K562 (cell line): ENCODE results near the gene GOLGB1. TPM values are rescaled to one million over a fixed set of nuclear protein-coding genes. Genes with fewer than 3 reads are reported as not detected.

Source experiments
- ATAC-seq: fragments of 200-7000 bp; cut with Tn5 transposase; 3 replicates; pipeline ENCODE4 v1.9.1; 2020; ENCODE audit warnings: moderate library complexity
- BruUV-seq: library from RNA; stranded (reverse); fragments of 400-500 nt; replicated peaks from 2 replicates; lab custom pipeline; 2021; lab: Mats Ljungman, UMichigan
- CTCF ChIA-PET: fragments of 300-600 bp; formaldehyde crosslinking; extraction: SDS; loops from one replicate; lab custom pipeline; 2021; ENCODE audit warnings: low intra/inter-chr PET ratio; lab: Yijun Ruan, JAX
- POLR2A ChIA-PET: fragments of 300-600, 350-650 bp; sonication (Branson Sonifier 250); formaldehyde crosslinking; extraction: SDS; loops from one replicate; lab custom pipeline; 2021; ENCODE audit warnings: antibody characterized with exemption, inconsistent platforms; lab: Yijun Ruan, JAX
- DNase-seq, 4 experiments: peaks; one replicate each; pipeline versions ENCODE4 v3.0.0 to v3.0.0-alpha.2; 2011 to 2018; ENCODE audit warnings: low spot score in 3 of 4, mixed read lengths in 3 of 4; ENCODE audit errors: extremely low read depth in 1 of 4
- FAIRE-seq: peaks from 2 replicates; lab custom pipeline; 2011; peaks lifted over from hg19 to GRCh38; lab: Jason Lieb, UNC
- H2AFZ ChIP-seq: 2 replicates; pipeline ENCODE4 v1.6.0; 2011; ENCODE audit warnings: low read depth, low read length, control low read depth, inconsistent platforms
- H3K27ac ChIP-seq: fragments of 200-600 bp; 3 replicates; pipeline ENCODE4 v1.8.0; 2011; ENCODE audit warnings: low read depth, mild to moderate bottlenecking, control low read depth, inconsistent platforms, low read length, moderate library complexity, mixed read lengths; ENCODE audit errors: extremely low read depth
- H3K27me3 ChIP-seq, 2 experiments: fragments of 300-600 bp in 1 of 2; 2 replicates in 1 of 2; 3 replicates in 1 of 2; pipeline versions ENCODE4 v1.6.0 to v1.8.0; 2011; ENCODE audit warnings: inconsistent platforms in 2 of 2, low read length in 2 of 2, mild to moderate bottlenecking in 1 of 2, mixed read lengths in 1 of 2, moderate library complexity in 1 of 2; ENCODE audit not compliant: control insufficient read depth in 2 of 2, insufficient read depth in 2 of 2
- H3K36me3 ChIP-seq: fragments of 300-600 bp; 3 replicates; pipeline ENCODE4 v1.8.0; 2011; ENCODE audit warnings: mild to moderate bottlenecking, low read length, inconsistent platforms; ENCODE audit not compliant: control insufficient read depth, insufficient read depth
- H3K4me1 ChIP-seq, 2 experiments: fragments of 200-600 bp in 1 of 2; replicated peaks in 1 of 2; 2 replicates in 1 of 2; 3 replicates in 1 of 2; pipeline versions ENCODE4 v1.5.1 to v1.8.0; 2011; ENCODE audit warnings: inconsistent platforms in 2 of 2, low read length in 2 of 2, mild to moderate bottlenecking in 1 of 2, mixed read lengths in 1 of 2, moderate library complexity in 1 of 2; ENCODE audit not compliant: control insufficient read depth in 2 of 2, insufficient read depth in 2 of 2
- H3K4me2 ChIP-seq: 2 replicates; pipeline ENCODE4 v1.6.1; 2011; ENCODE audit warnings: low read length, control low read depth, inconsistent platforms, mixed read lengths; ENCODE audit not compliant: insufficient read depth
- H3K4me3 ChIP-seq: fragments of 200-600 bp; sonication (generic), shearing (Covaris generic); 2 replicates; pipeline ENCODE4 v1.5.1; 2016; ENCODE audit warnings: control low read depth, inconsistent platforms
- H3K79me2 ChIP-seq: fragments of 200-600 bp; 3 replicates; pipeline ENCODE4 v1.8.0; 2011; ENCODE audit warnings: low read length, inconsistent platforms; ENCODE audit not compliant: control insufficient read depth, insufficient read depth
- H3K9ac ChIP-seq, 2 experiments: 2 replicates each; pipeline versions ENCODE4 v1.6.0 to v1.6.1; 2011; ENCODE audit warnings: low read depth in 2 of 2, low read length in 2 of 2, control low read depth in 1 of 2, inconsistent platforms in 1 of 2, mild to moderate bottlenecking in 1 of 2, mixed read lengths in 1 of 2; ENCODE audit not compliant: insufficient read depth in 1 of 2
- H3K9me1 ChIP-seq: one replicate; pipeline ENCODE4 v1.6.0; 2011; ENCODE audit warnings: inconsistent platforms, mild to moderate bottlenecking, low read length, moderate library complexity; ENCODE audit not compliant: control insufficient read depth, insufficient read depth
- H3K9me3 ChIP-seq: replicated peaks from 2 replicates; pipeline ENCODE4 v1.5.1; 2011; ENCODE audit warnings: low read depth, low read length, inconsistent platforms; ENCODE audit not compliant: control insufficient read depth, insufficient read depth
- H4K20me1 ChIP-seq: replicated peaks from 2 replicates; pipeline ENCODE4 v1.6.1; 2011; ENCODE audit warnings: low read length, inconsistent platforms, mixed read lengths; ENCODE audit not compliant: control insufficient read depth, insufficient read depth
- CBFB ChIP-seq: sonication (generic); formaldehyde crosslinking; IDR thresholded peaks from 2 replicates; pipeline ENCODE4 v1.4.0; 2020; ENCODE audit warnings: mild to moderate bottlenecking, missing genetic modification reagents
- CEBPB ChIP-seq: fragments of 450-650 bp; IDR thresholded peaks from 2 replicates; pipeline ENCODE4 v1.6.1; 2016; ENCODE audit warnings: missing genetic modification characterization, missing compliant biosample characterization
- ESRRB ChIP-seq: fragments of 250-450 bp; sonication (Bioruptor Pico); IDR thresholded peaks from 2 replicates; pipeline ENCODE4 v1.5.0; 2020; ENCODE audit warnings: mild to moderate bottlenecking, moderate library complexity, borderline replicate concordance
- ETV5 ChIP-seq: sonication (generic); formaldehyde crosslinking; IDR thresholded peaks from 2 replicates; pipeline ENCODE4 v1.4.0; 2020; ENCODE audit warnings: low read depth, mild to moderate bottlenecking, missing genetic modification reagents
- HEY1 ChIP-seq: fragments of 250-450 bp; sonication (Bioruptor Pico); IDR thresholded peaks from 2 replicates; pipeline ENCODE4 v1.5.0; 2020; ENCODE audit warnings: mild to moderate bottlenecking, moderate library complexity, borderline replicate concordance
- NFE2 ChIP-seq: IDR thresholded peaks from 2 replicates; pipeline ENCODE4 v1.6.1; 2014; ENCODE audit warnings: antibody characterized with exemption, low read depth
- RAD21 ChIP-seq, 2 experiments: fragments of 250-450 bp in 1 of 2; fragments of 450-650 bp in 1 of 2; sonication (Bioruptor Pico) in 1 of 2; formaldehyde crosslinking in 1 of 2; IDR thresholded peaks in 1 of 2; conservative IDR thresholded peaks in 1 of 2; 2 replicates each; pipeline versions ENCODE4 v1.4.0 to v1.8.0; 2020 to 2022; ENCODE audit warnings: mild to moderate bottlenecking in 2 of 2, moderate library complexity in 1 of 2
- RBFOX2 ChIP-seq: fragments of 200-400 bp; formaldehyde crosslinking; IDR thresholded peaks from 2 replicates; pipeline ENCODE4 v1.6.1; 2017; ENCODE audit warnings: low read depth, mild to moderate bottlenecking, low read length, moderate library complexity
- SAP30 ChIP-seq: fragments of 200-600 bp; sonication (generic); IDR thresholded peaks from 2 replicates; pipeline ENCODE4 v1.6.1; 2012; ENCODE audit warnings: borderline replicate concordance, low read depth, mild to moderate bottlenecking, moderate library complexity, low read length, control low read depth, inconsistent platforms; ENCODE audit not compliant: insufficient read depth, poor library complexity, severe bottlenecking
- SIN3A ChIP-seq, 2 experiments: fragments of 150-350 bp in 1 of 2; IDR thresholded peaks; 2 replicates each; pipeline ENCODE4 v1.6.1; 2011 to 2016; ENCODE audit warnings: borderline replicate concordance in 2 of 2, low read depth in 2 of 2, low read length in 2 of 2, mild to moderate bottlenecking in 2 of 2, moderate library complexity in 2 of 2; ENCODE audit not compliant: control insufficient read depth in 1 of 2
- SLC30A9 ChIP-seq: fragments of 250-450 bp; sonication (Bioruptor Pico); IDR thresholded peaks from 2 replicates; pipeline ENCODE4 v1.8.0; 2022; ENCODE audit warnings: mild to moderate bottlenecking, moderate library complexity
- SMAD1 ChIP-seq: fragments of 150-350 bp; IDR thresholded peaks from 2 replicates; pipeline ENCODE4 v1.6.1; 2014; ENCODE audit warnings: low read length, low read depth; ENCODE audit not compliant: partially characterized antibody
- ZNF318 ChIP-seq, 2 experiments: fragments of 450-650 bp; IDR thresholded peaks; 2 replicates each; pipeline ENCODE4 v1.6.1; 2016; ENCODE audit warnings: mild to moderate bottlenecking in 2 of 2, borderline replicate concordance in 1 of 2, low read depth in 1 of 2, moderate library complexity in 1 of 2
- WGBS: fragments of 100-300 bp; shearing (Covaris generic); methylation state at CpG from one replicate; pipeline ENCODE4 v1.1.6; 2016; ENCODE audit warnings: low coverage, mixed read lengths; ENCODE audit not compliant: insufficient coverage; ENCODE audit errors: missing lambda C conversion rate; 5-methylcytosine and 5-hydroxymethylcytosine counted together
- in situ Hi-C: fragments of 300-500 bp; cut with MboI; formaldehyde crosslinking; loops from 4 replicates; pipeline ENCODE4 v1.15.0; 2018; ENCODE audit warnings: inconsistent platforms, mixed read lengths
- intact Hi-C: fragments of 100-400 bp; cut with micrococcal nuclease; formaldehyde crosslinking; loops from 2 replicates; pipeline ENCODE4 v1.14.2; 2022
- polyA plus RNA-seq, 8 experiments: library from polyadenylated mRNA; depleted of rRNA in 4 of 8; stranded (reverse) in 5 of 8; unstranded in 3 of 8; fragments of >200 nt; fragmentation: Nextera tagmentation in 2 of 8; fragmentation: Illumina TruSeq in 1 of 8; extraction: Ambion mirVana in 2 of 8; extraction: Trizol in 1 of 8; gene quantifications; 2 replicates each; pipeline versions ENCODE4 v1.2.1 to v1.2.3, GENCODE V29; 2011 to 2014; ENCODE audit warnings: inconsistent platforms in 1 of 8, missing spikeins in 1 of 8
- total RNA-seq, 7 experiments: library from RNA; depleted of rRNA in 6 of 7; stranded (reverse); fragments of >200 nt in 6 of 7; fragmentation: Illumina TruSeq in 2 of 7; extraction: Trizol in 2 of 7; gene quantifications; 2 replicates each; pipeline versions ENCODE4 v1.2.1 to v1.2.3, GENCODE V29; 2011 to 2021; ENCODE audit warnings: low replicate concordance in 1 of 7

GOLGB1 gene
- total and polyA plus RNA-seq, 9 of the 15 experiments (the other 6 are each of a cell fraction or from before 2014, with no cell fraction given) = 4.0 to 16.3 (median 9.7) TPM

- in situ Hi-C loops = no loop called here
- no peak overlapping the region for H3K4me2 ChIP-seq
- no peak overlapping the region for H3K27ac ChIP-seq
- CTCF ChIA-PET = no interaction called here
- no peaks in the 10 kb centered on the region for H3K9me1 ChIP-seq
- DNase-seq (no peak), ATAC-seq (no peak), FAIRE-seq (no peak)
- BruUV-seq = no TSS peak
- 79% methylated on average over 2 of the region's 2 CpGs for WGBS
- no peaks in the 10 kb centered on the region for H3K79me2 ChIP-seq
- no peaks in the 10 kb centered on the region for H4K20me1 ChIP-seq
- POLR2A ChIA-PET = no interaction called here
- no peak overlapping the region for H3K4me3 ChIP-seq
- H3K9ac ChIP-seq = no peak overlapping the region
- no peaks in the 10 kb centered on the region for H3K27me3 ChIP-seq
- H3K4me1 ChIP-seq = no peaks in the 10 kb centered on the region
- no peak overlapping the region for H2AFZ ChIP-seq
- peaks cover 55% of the 10 kb centered on the region; the same call in 1 of the 3 replicates for H3K36me3 ChIP-seq
- no peaks in the 10 kb centered on the region; the same call in 1 of the 2 replicates for H3K9me3 ChIP-seq
- intact Hi-C loops = no loop called here
- TF ChIP-seq SIN3A (IDR thresholded peaks at IDR 0.05; ENCODE audit: borderline replicate concordance in 2 of 2, control insufficient read depth in 1 of 2, low read depth in 2 of 2, low read length in 2 of 2) (no peak), RAD21 (CRISPR knock-in tag; conservative IDR thresholded peaks at IDR 0.05 in 1 of 2, IDR thresholded peaks at IDR 0.05 in 1 of 2) (no peak), RBFOX2 (no peak), SLC30A9 (CRISPR knock-in tag) (no peak), ZNF318 (IDR thresholded peaks at IDR 0.05; ENCODE audit: borderline replicate concordance in 1 of 2, low read depth in 1 of 2) (no peak), CBFB (CRISPR knock-in tag) (no peak), CEBPB (no peak), SMAD1 (no peak), SAP30 (no peak), ESRRB (CRISPR knock-in tag) (no peak), NFE2 (no peak), HEY1 (no peak), ETV5 (CRISPR knock-in tag) (no peak)
Observed at GRCh38 chr3:121794264-121794983, 44.9 kb upstream of the GOLGB1 start.
